ENCODE measurements around the gene PTPRD. TPM values are rescaled to one million over a fixed set of nuclear protein-coding genes. Genes with fewer than 3 reads are reported as not detected.

PTPRD gene
- total RNA-seq, 1 donor from 2014 or later = 197 TPM

DNA sequence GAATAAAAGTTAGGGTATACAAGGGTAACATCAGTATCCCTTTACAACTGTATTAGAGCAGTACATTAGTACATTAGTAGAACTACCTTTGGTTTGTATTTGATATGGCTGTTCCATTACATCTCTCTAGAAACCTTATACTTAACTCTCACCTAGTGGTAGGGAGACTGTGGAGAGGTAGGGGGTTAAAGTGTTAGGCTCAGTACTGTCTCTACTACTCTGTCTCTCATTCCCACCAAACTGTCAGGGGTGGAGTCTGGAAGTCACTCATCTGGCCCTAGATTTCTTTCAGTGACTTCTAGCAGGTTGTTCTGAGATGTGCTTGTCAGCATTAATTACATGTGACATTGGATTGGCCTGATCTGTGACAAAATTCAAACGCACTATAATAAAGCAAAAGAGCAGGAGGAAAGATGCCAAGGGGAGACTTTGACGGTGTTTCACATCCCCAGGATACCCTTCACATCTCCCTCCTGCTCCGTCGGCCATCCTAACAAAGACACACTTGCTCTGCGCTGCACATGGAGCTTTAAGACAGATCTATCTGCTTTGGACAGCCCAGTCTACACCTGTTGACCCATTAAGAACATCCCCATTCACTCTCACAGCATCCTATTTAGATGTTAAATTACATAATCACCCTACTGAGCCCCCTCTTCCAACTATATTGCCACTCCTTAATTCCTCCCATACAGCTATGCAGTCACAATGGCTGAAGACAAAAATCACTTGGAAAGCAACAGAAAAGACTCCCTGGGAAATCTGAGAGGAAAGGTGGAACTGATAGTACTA is 1770.2 kb downstream of the PTPRD start:
- Mint-ChIP-seq H3K36me3 (peaks cover 13% of the 10 kb centered on the region), H3K4me1 (ENCODE audit: unreplicated experiment) (peaks cover 10% of the 10 kb centered on the region), H3K9me3 (peaks cover 9% of the 10 kb centered on the region), H3K27ac (no peak overlapping the region), H3K4me3 (no peak overlapping the region), H3K27me3 (no peaks in the 10 kb centered on the region)
- TF ChIP-seq, protein P1, sequence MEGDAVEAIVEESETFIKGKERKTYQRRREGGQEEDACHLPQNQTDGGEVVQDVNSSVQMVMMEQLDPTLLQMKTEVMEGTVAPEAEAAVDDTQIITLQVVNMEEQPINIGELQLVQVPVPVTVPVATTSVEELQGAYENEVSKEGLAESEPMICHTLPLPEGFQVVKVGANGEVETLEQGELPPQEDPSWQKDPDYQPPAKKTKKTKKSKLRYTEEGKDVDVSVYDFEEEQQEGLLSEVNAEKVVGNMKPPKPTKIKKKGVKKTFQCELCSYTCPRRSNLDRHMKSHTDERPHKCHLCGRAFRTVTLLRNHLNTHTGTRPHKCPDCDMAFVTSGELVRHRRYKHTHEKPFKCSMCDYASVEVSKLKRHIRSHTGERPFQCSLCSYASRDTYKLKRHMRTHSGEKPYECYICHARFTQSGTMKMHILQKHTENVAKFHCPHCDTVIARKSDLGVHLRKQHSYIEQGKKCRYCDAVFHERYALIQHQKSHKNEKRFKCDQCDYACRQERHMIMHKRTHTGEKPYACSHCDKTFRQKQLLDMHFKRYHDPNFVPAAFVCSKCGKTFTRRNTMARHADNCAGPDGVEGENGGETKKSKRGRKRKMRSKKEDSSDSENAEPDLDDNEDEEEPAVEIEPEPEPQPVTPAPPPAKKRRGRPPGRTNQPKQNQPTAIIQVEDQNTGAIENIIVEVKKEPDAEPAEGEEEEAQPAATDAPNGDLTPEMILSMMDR (conservative IDR thresholded peaks at IDR 0.05) = no peak
- no peak for DNase-seq (ENCODE audit: extremely low spot score, unreplicated experiment)

DNA sequence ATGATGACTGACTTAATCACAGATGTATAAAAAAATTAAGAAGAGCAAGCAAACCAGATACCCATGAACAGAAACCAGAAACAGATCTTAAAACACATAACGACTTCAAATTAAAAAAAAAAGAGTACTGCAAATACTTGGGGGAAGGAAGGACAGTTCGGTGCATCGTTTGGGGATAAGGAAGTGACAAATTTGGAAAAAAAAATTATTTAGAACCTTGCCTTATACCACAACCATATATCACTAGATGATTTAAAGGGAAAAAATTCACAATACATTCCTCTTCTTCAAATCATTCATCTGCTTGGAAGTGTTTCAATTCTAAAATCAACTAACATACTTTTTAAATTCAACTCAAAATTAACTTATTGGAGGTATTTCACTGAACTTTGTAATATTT is 1774.7 kb downstream of the PTPRD start:
- TF ChIP-seq, protein P1 (conservative IDR thresholded peaks at IDR 0.05) = no peak

DNA sequence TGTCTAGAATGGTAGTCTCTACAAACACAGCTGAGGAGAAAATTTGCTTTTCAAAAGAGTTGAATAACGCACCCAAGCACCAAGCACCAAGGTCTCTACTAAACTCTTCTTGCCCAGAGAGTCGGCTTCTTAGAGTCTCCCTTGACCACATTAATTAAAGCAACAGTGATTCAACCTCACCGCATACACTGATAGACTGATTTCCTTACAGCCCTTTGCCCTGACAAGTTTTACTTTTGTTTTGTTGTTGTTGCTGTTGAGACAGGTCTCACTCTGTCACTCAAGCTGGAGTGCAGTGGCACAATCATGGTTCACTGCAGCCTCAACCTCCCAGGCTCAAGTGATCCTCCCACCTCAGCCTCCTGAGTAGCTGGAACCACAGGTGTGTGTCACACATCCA is 1777.5 kb downstream of the PTPRD start:
- Mint-ChIP-seq H3K4me3 (no peak overlapping the region), H3K9me3 (no peaks in the 10 kb centered on the region), H3K27ac (no peak overlapping the region), H3K36me3 (peaks cover 1% of the 10 kb centered on the region), H3K27me3 (no peaks in the 10 kb centered on the region), H3K4me1 (ENCODE audit: unreplicated experiment) (peaks cover 8% of the 10 kb centered on the region)
- TF ChIP-seq, protein P1 (conservative IDR thresholded peaks at IDR 0.05) = no peak
- no peak for DNase-seq (ENCODE audit: extremely low spot score, unreplicated experiment)

More for the DNA sequence above, 1774.7 kb downstream of the PTPRD start:
- no peak for DNase-seq (ENCODE audit: extremely low spot score, unreplicated experiment)
- Mint-ChIP-seq H3K4me3 (no peak overlapping the region), H3K27me3 (no peaks in the 10 kb centered on the region), H3K4me1 (ENCODE audit: unreplicated experiment) (peaks cover 9% of the 10 kb centered on the region), H3K36me3 (peaks cover 12% of the 10 kb centered on the region), H3K9me3 (peaks cover 8% of the 10 kb centered on the region), H3K27ac (no peak overlapping the region)

DNA sequence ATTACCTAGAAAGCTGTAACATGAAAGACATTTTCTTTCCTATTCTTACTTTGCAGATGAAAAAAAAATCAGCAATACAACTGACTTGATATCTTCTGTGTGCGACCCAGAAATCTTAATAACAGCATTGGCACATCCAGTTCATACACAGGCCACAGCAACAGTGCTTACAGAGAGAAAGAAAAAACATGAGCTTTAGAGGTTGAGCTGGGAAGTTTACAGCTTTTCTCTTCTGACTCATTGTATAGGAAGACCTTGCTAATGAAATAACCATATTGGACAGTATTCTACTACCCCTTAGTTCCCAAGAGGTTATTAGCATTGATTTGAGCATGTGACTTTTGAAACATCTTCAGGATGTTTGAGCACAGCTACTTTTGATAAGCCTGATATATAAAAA is 1779.8 kb downstream of the PTPRD start:
- Mint-ChIP-seq H3K4me1 (ENCODE audit: unreplicated experiment) (peaks cover 13% of the 10 kb centered on the region), H3K9me3 (no peaks in the 10 kb centered on the region), H3K27me3 (no peaks in the 10 kb centered on the region), H3K36me3 (peaks cover 4% of the 10 kb centered on the region), H3K4me3 (no peak overlapping the region), H3K27ac (no peak overlapping the region)
- TF ChIP-seq, protein P1 (conservative IDR thresholded peaks at IDR 0.05) = no peak
- no peak for DNase-seq (ENCODE audit: extremely low spot score, unreplicated experiment)

DNA sequence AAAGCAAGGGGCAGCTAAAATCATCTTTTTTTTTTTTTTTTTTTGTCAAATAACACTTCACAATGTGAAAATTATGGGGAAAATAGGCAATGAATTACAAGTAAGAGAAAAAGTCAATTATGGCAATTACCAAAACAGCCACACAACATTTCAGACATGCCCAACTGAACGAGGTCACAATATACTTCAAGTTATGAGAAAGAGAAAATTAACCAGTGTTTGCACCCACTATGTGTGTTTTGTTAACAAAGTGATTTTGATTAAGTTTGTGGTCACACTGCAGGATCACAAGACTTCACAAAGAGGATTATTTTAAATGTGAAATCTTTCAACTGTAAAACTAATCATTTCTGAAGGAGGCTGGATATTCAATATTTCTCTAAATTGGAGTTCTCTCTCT is 1780.4 kb downstream of the PTPRD start:
- no peak overlapping the region for H3K27ac Mint-ChIP-seq
- H3K4me1 Mint-ChIP-seq (ENCODE audit: unreplicated experiment) = peaks cover 13% of the 10 kb centered on the region
- DNase-seq (ENCODE audit: extremely low spot score, unreplicated experiment) = no peak

More for the DNA sequence above, 1780.4 kb downstream of the PTPRD start:
- TF ChIP-seq, protein P1 (conservative IDR thresholded peaks at IDR 0.05) = no peak
- no peaks in the 10 kb centered on the region for H3K9me3 Mint-ChIP-seq
- no peak overlapping the region for H3K4me3 Mint-ChIP-seq
- H3K27me3 Mint-ChIP-seq = no peaks in the 10 kb centered on the region
- H3K36me3 Mint-ChIP-seq = peaks cover 4% of the 10 kb centered on the region
